MCF 10A (cell line): ENCODE measurements around the gene DCLK2. TPM values are rescaled to one million over a fixed set of nuclear protein-coding genes. Genes with fewer than 3 reads are reported as not detected.

ENCODE experiments used
- BruUV-seq: library from RNA; stranded (reverse); fragments of 400-500 nt; replicated peaks from 2 replicates; lab custom pipeline; 2021; lab: Mats Ljungman, UMichigan
- CTCF ChIA-PET: fragments of 300-600 bp; sonication (Branson Sonifier 250); formaldehyde crosslinking; extraction: SDS; loops from one replicate; lab custom pipeline; 2021; ENCODE audit warnings: antibody characterized with exemption, inconsistent platforms; lab: Yijun Ruan, JAX
- POLR2A ChIA-PET: fragments of 300-600, 350-650 bp; sonication (Branson Sonifier 250); formaldehyde crosslinking; extraction: SDS; loops from one replicate; lab custom pipeline; 2020; ENCODE audit warnings: antibody characterized with exemption, inconsistent platforms; lab: Yijun Ruan, JAX
- DNase-seq: peaks from one replicate; pipeline ENCODE4 v3.0.0-alpha.2; 2018; ENCODE audit not compliant: unreplicated experiment
- H3K27ac Mint-ChIP-seq: one replicate; pipeline ENCODE4 v1.8.0; 2022; ENCODE audit warnings: mild to moderate bottlenecking, low read depth, mixed read lengths; ENCODE audit not compliant: unreplicated experiment
- H3K27me3 Mint-ChIP-seq: one replicate; pipeline ENCODE4 v1.8.0; 2022; ENCODE audit warnings: mixed read lengths; ENCODE audit not compliant: insufficient read depth, unreplicated experiment
- H3K36me3 Mint-ChIP-seq: one replicate; pipeline ENCODE4 v1.8.0; 2022; ENCODE audit warnings: mild to moderate bottlenecking, moderate library complexity, mixed read lengths; ENCODE audit not compliant: insufficient read depth, unreplicated experiment
- H3K4me1 Mint-ChIP-seq: one replicate; pipeline ENCODE4 v1.8.0; 2022; ENCODE audit warnings: mixed read lengths; ENCODE audit not compliant: insufficient read depth, unreplicated experiment
- H3K4me3 Mint-ChIP-seq: one replicate; pipeline ENCODE4 v1.8.0; 2022; ENCODE audit warnings: mild to moderate bottlenecking, moderate library complexity, mixed read lengths; ENCODE audit not compliant: unreplicated experiment
- H3K9me3 Mint-ChIP-seq: one replicate; pipeline ENCODE4 v1.8.0; 2022; ENCODE audit warnings: mixed read lengths; ENCODE audit not compliant: unreplicated experiment
- CTCF ChIP-seq: fragments of 200-600 bp; IDR thresholded peaks from one replicate; pipeline ENCODE4 v1.8.0; 2022; ENCODE audit warnings: antibody characterized with exemption, mild to moderate bottlenecking; ENCODE audit not compliant: unreplicated experiment
- intact Hi-C: fragments of 100-400 bp; cut with micrococcal nuclease; formaldehyde crosslinking; loops from 2 replicates; pipeline ENCODE4 v1.14.1; 2022
- total RNA-seq: library from RNA; stranded (reverse); gene quantifications from 2 replicates; pipeline ENCODE4 v1.2.3, GENCODE V29; 2022

DCLK2 gene
- total RNA-seq, 1 experiment from 2014 or later, result 1.2 TPM

GRCh38 chr4:150131581-150132228, 53.5 kb downstream of the DCLK2 start:
- no peak for DNase-seq
- Mint-ChIP-seq H3K36me3 (no peaks in the 10 kb centered on the region), H3K4me1 (peaks cover 22% of the 10 kb centered on the region), H3K9me3 (peaks cover 6% of the 10 kb centered on the region), H3K27ac (no peak overlapping the region), H3K27me3 (no peaks in the 10 kb centered on the region), H3K4me3 (no peak overlapping the region)
- no TSS peak for BruUV-seq
- ChIA-PET CTCF (interaction anchor here (1.0 to 1.6 kb wide), 3 partner anchors 8 to 85 kb away, joined by 3 read pairs; no protein-coding TSS in a partner anchor), POLR2A (no interaction called here)
- intact Hi-C loops, result no loop called here
- TF ChIP-seq CTCF, result no peak

GRCh38 chr4:150133605-150134004, 55.4 kb downstream of the DCLK2 start:
- H3K4me3 Mint-ChIP-seq, result no peak overlapping the region
- intact Hi-C loops, result no loop called here

GRCh38 chr4:150135134-150135772, 57.0 kb downstream of the DCLK2 start:
- BruUV-seq, result no TSS peak
- CTCF ChIA-PET, result interaction anchor here (0.9 kb wide), 1 partner anchor 57 kb away, joined by 4 read pairs; no protein-coding TSS in a partner anchor
- Mint-ChIP-seq H3K36me3 (no peaks in the 10 kb centered on the region), H3K4me1 (peaks cover 4% of the 10 kb centered on the region), H3K27me3 (no peaks in the 10 kb centered on the region), H3K27ac (no peak overlapping the region), H3K4me3 (no peak overlapping the region), H3K9me3 (peaks cover 6% of the 10 kb centered on the region)
- TF ChIP-seq CTCF, result no peak
- POLR2A ChIA-PET, result no interaction called here
- intact Hi-C loops, result no loop called here
- DNase-seq, result no peak

More at GRCh38 chr4:150133605-150134004, 55.4 kb downstream of the DCLK2 start:
- no peak for TF ChIP-seq CTCF
- ChIA-PET CTCF (no interaction called here), POLR2A (no interaction called here)
- no peaks in the 10 kb centered on the region for H3K27me3 Mint-ChIP-seq
- H3K27ac Mint-ChIP-seq, result no peak overlapping the region
- DNase-seq, result no peak
- BruUV-seq, result no TSS peak
- peaks cover 6% of the 10 kb centered on the region for H3K9me3 Mint-ChIP-seq
- H3K4me1 Mint-ChIP-seq, result peaks cover 6% of the 10 kb centered on the region
- H3K36me3 Mint-ChIP-seq, result no peaks in the 10 kb centered on the region

- Mint-ChIP-seq H3K27me3 (no peaks in the 10 kb centered on the region), H3K27ac (no peak overlapping the region), H3K4me1 (peaks cover 5% of the 10 kb centered on the region), H3K36me3 (no peaks in the 10 kb centered on the region), H3K9me3 (peaks cover 6% of the 10 kb centered on the region), H3K4me3 (no peak overlapping the region)
- no peak for DNase-seq
- no peak for TF ChIP-seq CTCF
- POLR2A ChIA-PET, result no interaction called here
- intact Hi-C loops, result no loop called here
- BruUV-seq, result no TSS peak
- CTCF ChIA-PET, result interaction anchor here (0.9 kb wide), 1 partner anchor 56 kb away, joined by 4 read pairs; no protein-coding TSS in a partner anchor
These were observed 57.8 kb downstream of the DCLK2 start for GRCh38 chr4:150136036-150136435.
